HG02943 (cell line): ENCODE results near the gene UGDH.
"Not testable (repeated sequence)": the region's sequence is repeated elsewhere in the genome, so short reads cannot be mapped to it uniquely, and the experiment has no call there.

Experiments
- ATAC-seq: cut with Tn5 transposase; IDR thresholded peaks from one replicate; pipeline ENCODE4 v1.9.1; 2021; ENCODE audit warnings: mild to moderate bottlenecking, low read depth, moderate library complexity; ENCODE audit not compliant: unreplicated experiment

The UGDH gene

DNA sequence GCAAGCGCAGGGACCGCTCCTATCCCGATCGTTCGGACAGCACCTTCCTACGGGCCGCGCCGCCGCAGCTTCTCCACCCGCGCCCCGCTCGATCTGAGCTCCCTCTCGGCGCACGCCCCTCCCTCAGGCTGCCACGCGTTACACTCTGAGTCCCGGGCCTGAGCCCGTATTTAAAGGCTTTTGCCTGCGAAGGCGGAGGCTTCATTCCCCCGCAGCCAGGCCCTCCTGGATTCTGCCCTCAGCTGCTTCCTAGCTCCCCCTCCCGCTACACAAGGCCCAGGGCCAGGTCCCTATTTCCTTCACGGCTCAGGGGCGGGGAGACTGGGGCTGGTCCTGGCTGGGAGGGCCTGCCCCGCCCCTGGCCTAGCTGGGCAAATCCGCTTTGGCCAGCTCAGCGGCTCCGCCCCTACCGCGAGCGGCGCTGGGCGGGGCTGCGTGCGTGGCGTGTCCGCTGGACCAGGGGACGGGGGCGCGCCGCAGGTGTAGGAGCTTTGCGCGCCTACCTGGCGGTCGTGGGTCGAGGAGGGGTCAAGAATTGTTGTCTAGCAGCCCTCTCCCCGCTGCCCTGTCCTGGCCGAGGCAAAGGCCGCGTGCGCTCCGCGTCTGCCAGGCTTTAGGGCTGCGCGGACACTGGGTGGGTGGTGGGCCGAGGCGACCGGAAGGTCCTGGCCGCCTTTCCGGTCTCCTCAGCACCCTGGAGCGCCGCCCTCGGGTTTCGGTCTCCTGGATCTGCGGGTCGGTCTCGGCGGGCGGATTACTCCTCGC, at the start of gene UGDH:
TSS of gene UGDH (minus strand) at position 144 of the 765 bp plus-strand sequence. CDS start 5,927 bp downstream, outside the sequence.
- ATAC-seq = peak; percentile 93

GRCh38 chr4:39574946-39575345, 47.7 kb upstream of the UGDH start:
- no peak for ATAC-seq

DNA sequence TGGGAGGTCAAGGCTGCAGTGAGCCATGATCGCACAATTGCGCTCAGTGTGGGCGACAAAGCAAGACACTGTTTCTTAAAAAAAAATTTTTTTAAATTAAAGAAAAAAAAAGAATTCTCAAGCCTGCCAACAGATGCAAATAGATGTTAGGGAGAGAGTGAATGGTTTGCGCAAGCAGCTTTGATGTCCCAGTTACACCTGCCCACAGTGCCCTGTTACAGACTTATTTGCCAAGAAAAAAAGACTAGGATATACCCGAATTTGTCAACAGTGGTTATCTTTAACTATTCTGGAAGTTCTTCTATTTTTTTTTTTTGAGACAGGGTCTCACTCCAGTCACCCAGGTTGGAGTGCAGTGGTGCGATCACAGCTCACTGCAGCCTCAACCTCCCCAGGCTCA, 44.3 kb upstream of the UGDH start:
- no peak for ATAC-seq

DNA sequence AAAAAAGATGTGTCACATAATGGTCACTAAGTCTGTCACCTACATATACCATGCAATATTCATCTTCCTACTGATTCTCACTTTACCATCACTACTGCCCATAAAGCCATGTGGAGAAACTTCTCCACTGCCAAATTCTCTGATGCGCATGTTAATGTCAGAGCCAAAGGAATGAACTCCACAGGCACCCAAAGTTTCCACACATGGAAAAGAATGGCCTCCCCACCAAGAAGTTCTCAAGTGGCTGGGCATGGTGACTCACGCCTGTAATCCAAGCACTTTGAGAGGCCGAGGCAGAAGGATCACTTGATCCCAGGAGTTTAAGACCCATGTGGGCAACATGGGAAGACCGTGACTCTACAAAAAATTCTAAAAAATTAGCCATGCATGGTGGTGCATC, 43.8 kb upstream of the UGDH start:
- ATAC-seq = no peak

- no peak for ATAC-seq
These were observed 42.0 kb upstream of the UGDH start for GRCh38 chr4:39569209-39569608.

DNA sequence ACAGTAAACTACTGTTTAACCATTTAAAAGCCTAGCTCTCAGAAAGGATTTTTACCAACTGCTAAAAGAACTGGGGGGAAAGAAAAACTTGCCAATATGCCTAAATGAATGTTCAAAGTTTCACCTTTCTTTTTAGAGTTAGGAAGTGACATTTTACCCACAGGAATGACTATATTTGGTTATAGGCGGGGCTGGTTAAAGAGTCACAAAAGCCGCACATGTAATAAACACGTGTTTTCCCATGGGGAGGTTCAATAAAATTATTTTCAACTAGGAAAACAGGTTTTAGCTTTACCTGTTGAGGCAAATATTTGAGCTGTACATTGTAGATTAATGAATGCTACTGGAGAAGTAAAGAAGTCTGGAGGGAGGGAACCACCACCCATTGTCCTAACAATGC, 41.6 kb upstream of the UGDH start:
- ATAC-seq = no peak

DNA sequence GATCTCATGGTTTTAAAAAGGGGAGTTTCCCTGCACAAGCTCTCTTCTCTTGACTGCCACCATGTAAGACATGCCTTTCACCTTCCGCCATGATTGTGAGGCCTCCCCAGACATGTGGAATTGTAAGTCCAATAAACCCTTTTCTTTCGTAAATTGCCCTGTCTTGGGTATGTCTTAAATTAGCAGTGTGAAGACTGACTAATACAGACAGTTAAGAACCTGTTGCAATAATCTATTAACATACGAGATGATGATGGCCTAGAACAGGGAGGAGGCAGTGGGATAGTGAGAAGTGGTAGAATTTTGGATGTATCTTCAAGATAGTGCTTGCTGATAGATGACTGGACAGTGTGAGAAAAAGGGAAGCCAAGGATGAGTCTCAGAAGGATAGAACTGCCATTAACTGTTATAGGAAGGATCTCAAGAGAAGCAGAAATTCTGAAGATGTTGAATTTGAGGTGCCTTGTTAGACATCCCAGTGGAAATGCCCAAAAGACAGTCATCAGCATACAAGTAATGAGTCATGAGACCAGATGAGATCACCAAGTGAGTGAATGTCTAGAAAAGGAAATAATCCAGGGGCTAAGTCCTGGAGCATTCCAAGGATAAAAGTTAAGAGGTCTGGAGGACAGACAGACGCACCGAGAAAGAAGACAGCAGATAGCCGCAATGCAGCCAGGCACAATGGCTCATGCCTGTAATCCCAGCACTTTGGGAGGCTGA, 38.8 kb upstream of the UGDH start:
- ATAC-seq = no peak

DNA sequence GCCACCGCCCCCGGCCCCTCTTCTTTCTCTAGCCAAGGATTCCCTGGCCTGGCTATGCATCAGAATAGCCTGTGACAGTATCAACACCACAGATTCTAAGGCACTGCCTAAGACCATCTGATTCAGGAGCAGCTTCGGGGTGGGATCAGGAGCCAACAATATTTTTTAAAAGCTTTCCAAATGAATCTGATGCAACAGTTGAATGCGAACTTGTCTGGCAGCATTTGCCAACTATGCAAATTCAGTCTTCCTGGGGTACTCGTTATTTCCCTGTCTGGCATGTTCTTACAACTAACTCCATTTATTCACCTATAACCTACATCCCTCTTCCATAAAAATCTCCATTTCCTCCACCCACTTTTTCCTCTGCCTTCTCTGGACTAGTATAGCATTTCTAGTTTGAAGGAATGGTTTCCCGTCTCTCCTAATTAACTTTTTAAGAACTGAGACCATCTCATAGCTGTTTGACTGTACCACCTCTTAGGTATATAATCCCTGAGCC, 36.2 kb upstream of the UGDH start:
- no peak for ATAC-seq

- no peak for ATAC-seq
These were observed 35.6 kb upstream of the UGDH start for GRCh38 chr4:39562792-39563191.

GRCh38 chr4:39559626-39560025, 32.4 kb upstream of the UGDH start:
- ATAC-seq = no peak

GRCh38 chr4:39555472-39555871, 28.2 kb upstream of the UGDH start:
- ATAC-seq = no peak

GRCh38 chr4:39548425-39549067, 21.3 kb upstream of the UGDH start:
- no peak for ATAC-seq

DNA sequence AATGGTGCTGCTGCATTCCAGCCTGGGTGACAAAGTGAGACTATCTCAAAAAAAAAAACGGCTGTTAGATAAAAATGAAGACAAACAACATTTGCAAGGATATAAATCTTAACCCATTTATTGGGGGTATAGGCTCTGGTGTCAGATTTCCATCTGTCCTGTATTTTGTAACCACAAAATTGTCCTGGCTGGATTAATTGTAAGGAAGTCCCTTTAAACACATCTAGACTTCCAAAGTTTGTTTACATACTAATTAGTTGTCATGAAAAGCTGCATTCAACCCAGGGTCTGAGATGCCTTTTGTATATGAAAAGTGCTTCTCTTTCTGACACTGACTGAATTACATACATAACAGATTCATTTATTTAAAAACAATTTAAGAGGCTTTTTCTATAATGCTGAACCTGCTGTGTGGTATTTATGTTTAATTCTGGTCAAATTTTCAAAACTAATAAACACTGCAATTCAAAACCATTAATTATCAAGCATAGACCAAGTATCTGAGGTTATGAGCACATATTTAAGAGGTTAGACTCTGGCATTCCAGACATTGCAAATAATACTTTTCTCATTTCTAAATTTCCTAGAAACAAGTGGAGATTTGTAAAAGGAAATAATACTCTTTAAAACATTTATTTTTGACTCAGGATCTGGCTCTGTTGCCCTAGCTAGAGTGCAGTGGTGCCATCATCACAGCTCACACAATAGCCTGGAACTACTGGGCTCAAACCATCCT, 17.5 kb upstream of the UGDH start:
- ATAC-seq = no peak

- ATAC-seq = not testable (repeated sequence)
These were observed 16.8 kb upstream of the UGDH start for GRCh38 chr4:39544080-39544479.

- ATAC-seq = no peak
These were observed 15.8 kb upstream of the UGDH start for GRCh38 chr4:39543034-39543433.

DNA sequence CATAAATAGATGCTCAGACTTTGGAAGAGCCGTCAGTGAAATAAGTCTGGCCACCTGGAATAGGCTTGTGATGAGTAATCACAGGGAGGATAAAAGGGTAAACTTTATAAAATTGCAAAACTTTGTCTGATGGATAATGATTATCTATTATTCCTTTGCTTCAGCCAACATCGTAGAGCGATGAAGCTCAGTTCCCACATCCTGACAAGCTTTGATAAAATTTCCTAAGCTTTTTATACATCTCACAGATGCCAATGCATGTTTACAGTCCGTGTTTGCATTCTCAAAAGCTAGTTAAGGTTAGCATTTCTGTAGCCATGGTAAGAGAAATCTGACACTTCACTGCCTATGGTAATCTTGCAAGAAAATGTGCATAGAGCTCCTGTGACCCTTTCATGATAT, 15.4 kb upstream of the UGDH start:
- no peak for ATAC-seq

DNA sequence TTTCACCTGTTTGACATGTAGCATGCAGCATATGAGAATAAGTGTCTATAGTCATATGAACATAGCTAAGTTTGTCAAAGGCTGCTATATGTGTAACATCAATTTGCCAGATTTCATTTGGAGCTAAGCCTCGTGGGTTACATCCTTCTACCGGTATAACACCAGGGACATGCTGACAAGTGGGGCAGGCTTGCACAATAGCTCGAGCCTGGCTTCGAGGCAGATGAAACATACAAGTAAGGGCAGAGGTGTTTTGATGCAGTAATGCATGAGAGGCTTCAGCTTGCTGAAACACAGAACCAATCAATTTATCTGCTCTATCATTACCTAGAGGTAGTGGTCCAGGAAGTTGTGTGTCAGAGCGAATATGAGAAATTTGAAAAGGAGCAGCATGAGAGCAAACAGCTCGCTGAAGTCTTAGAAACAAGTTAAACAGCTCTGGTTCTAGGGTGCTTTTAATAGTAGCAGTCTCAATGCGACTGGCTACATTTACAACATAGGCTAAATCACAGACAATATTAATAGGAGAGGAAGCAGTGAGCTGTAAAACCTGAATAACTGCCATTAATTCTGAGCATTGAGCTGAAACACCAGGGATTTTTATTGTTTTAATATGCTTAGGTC, 14.9 kb upstream of the UGDH start:
- no peak for ATAC-seq

- ATAC-seq = no peak
These were observed 11.9 kb upstream of the UGDH start for GRCh38 chr4:39539089-39539611.

DNA sequence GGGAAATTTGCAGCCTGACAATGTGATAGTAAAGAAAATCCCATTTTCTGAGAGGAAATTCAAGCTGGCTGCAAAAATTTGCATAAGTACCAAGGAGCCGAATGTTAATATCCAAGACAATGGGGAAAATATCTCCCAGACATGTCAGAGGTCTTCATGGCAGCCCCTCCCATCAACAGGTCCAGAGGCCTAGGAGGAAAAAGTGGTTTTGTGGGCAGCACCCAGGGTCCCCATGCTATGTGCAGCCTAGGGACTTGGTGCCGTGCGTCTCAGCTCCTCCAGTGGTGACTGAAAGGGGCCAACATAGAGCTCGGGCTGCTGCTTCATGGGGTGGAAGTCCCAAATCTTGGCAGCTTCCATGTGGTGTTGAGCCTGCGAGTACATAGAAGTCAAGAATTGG, 6.3 kb upstream of the UGDH start:
- ATAC-seq = no peak

GRCh38 chr4:39532237-39532636, 5.0 kb upstream of the UGDH start:
- ATAC-seq = not testable (repeated sequence)
